ENCODE results near the gene PARP12.

PARP12 gene

GRCh38 chr7:140033036-140033435, 29.7 kb downstream of the PARP12 start:
- no peak for DNase-seq

GRCh38 chr7:140031364-140031763, 31.4 kb downstream of the PARP12 start:
- no peak for DNase-seq

- DNase-seq = no peak
Measured at GRCh38 chr7:140029072-140029471, 33.7 kb downstream of the PARP12 start.

- no peak for DNase-seq
Measured at GRCh38 chr7:140028311-140028710, 34.4 kb downstream of the PARP12 start.

- no peak for DNase-seq
Measured at GRCh38 chr7:140027858-140028257, 34.9 kb downstream of the PARP12 start.

GRCh38 chr7:140026935-140027334, 35.8 kb downstream of the PARP12 start:
- DNase-seq = no peak

GRCh38 chr7:140025814-140026433, 36.8 kb downstream of the PARP12 start:
- DNase-seq = no peak

- no peak for DNase-seq
Measured at GRCh38 chr7:140025241-140025640, 37.5 kb downstream of the PARP12 start.

- no peak for DNase-seq
Measured at GRCh38 chr7:140024585-140024984, 38.2 kb downstream of the PARP12 start.

GRCh38 chr7:140023728-140024127, 39.0 kb downstream of the PARP12 start:
- DNase-seq = no peak

GRCh38 chr7:140022582-140023211, 40.1 kb downstream of the PARP12 start:
- DNase-seq = no peak

GRCh38 chr7:140021603-140022002, 41.1 kb downstream of the PARP12 start:
- no peak for DNase-seq

GRCh38 chr7:140019606-140020005, 43.1 kb downstream of the PARP12 start:
- DNase-seq = no peak

- DNase-seq = no peak
Measured at GRCh38 chr7:140019172-140019571, 43.6 kb downstream of the PARP12 start.

- no peak for DNase-seq
Measured at GRCh38 chr7:140018125-140019043, 44.4 kb downstream of the PARP12 start.

GRCh38 chr7:140017543-140017942, 45.2 kb downstream of the PARP12 start:
- no peak for DNase-seq

GRCh38 chr7:140017034-140017433, 45.7 kb downstream of the PARP12 start:
- DNase-seq = no peak

- no peak for DNase-seq
Measured at GRCh38 chr7:140016540-140016939, 46.2 kb downstream of the PARP12 start.

- no peak for DNase-seq
Measured at GRCh38 chr7:140015471-140015970, 47.2 kb downstream of the PARP12 start.

- DNase-seq = no peak
Measured at GRCh38 chr7:140014123-140014522, 48.6 kb downstream of the PARP12 start.

- DNase-seq = no peak
Measured at GRCh38 chr7:140013676-140014075, 49.1 kb downstream of the PARP12 start.

GRCh38 chr7:140010194-140010895, 52.4 kb downstream of the PARP12 start:
- DNase-seq = no peak

GRCh38 chr7:140009735-140010134, 53.0 kb downstream of the PARP12 start:
- DNase-seq = no peak

All from NCI-H187 treated with DMSO at 0.1 percent for 48 hours (cell line).